Right lobe of liver (tissue), 4 donors: ENCODE results near the gene GOLT1A.

ENCODE experiments used
- CTCF ChIP-seq, 4 donors: fragments of 200-600 bp in 3 of 4; fragments of 450-650 bp in 1 of 4; IDR thresholded peaks; one replicate each; pipeline versions ENCODE4 v1.5.1 to v1.8.0; 2016 to 2022; ENCODE audit warnings: antibody characterized with exemption in 4 of 4, mild to moderate bottlenecking in 2 of 4
- POLR2A ChIP-seq: fragments of 450-650 bp; IDR thresholded peaks from one replicate; pipeline ENCODE4 v1.6.1; 2017; ENCODE audit warnings: antibody characterized with exemption, mild to moderate bottlenecking
- donor health status: DM: no; HTN: no; CAD: no.
- donor health status: DM: no; HTN: no; CAD: no.
- donor health status: DM: no; HTN: yes; CAD: no.

GRCh38 chr1:204167730-204168129 is 46.1 kb downstream of the GOLT1A start:
- no peak for TF ChIP-seq CTCF (IDR thresholded peaks at IDR 0.05)
- no peak for TF ChIP-seq POLR2A
